Fibroblast of lung (primary cell): ENCODE measurements around the gene OCA2. TPM values are rescaled to one million over a fixed set of nuclear protein-coding genes. Genes with fewer than 3 reads are reported as not detected.

Experiments used
- DNase-seq, 2 donors: peaks; one replicate each; pipeline versions ENCODE4 v3.0.0 to v3.0.0-alpha.2; 2010; ENCODE audit warnings: low read depth in 2 of 2
- H2AFZ ChIP-seq: 2 replicates; pipeline ENCODE4 v1.5.1; 2012; ENCODE audit warnings: low read length, control low read depth, inconsistent platforms
- H3K27ac ChIP-seq: 2 replicates; pipeline ENCODE4 v1.5.1; 2011; ENCODE audit warnings: low read length, control low read depth; ENCODE audit not compliant: insufficient read depth
- H3K27me3 ChIP-seq: 2 replicates; pipeline ENCODE4 v1.5.1; 2011; ENCODE audit warnings: mild to moderate bottlenecking, low read length; ENCODE audit not compliant: control insufficient read depth, insufficient read depth
- H3K36me3 ChIP-seq: 2 replicates; pipeline ENCODE4 v1.5.1; 2011; ENCODE audit warnings: low read length; ENCODE audit not compliant: control insufficient read depth, insufficient read depth
- H3K4me1 ChIP-seq: 2 replicates; pipeline ENCODE4 v1.5.1; 2011; ENCODE audit warnings: low read length; ENCODE audit not compliant: control insufficient read depth, insufficient read depth; ENCODE audit errors: extremely low read depth
- H3K4me2 ChIP-seq: 2 replicates; pipeline ENCODE4 v1.5.1; 2011; ENCODE audit warnings: low read length, control low read depth; ENCODE audit not compliant: insufficient read depth; ENCODE audit errors: extremely low read depth
- H3K4me3 ChIP-seq, 4 experiments: fragments of 200-600 bp in 1 of 4; sonication (generic) in 1 of 4; replicated peaks in 1 of 4; 2 replicates each; pipeline ENCODE4 v1.5.1; 2011 to 2016; ENCODE audit warnings: low read length in 4 of 4, low read depth in 3 of 4, mild to moderate bottlenecking in 3 of 4, control low read depth in 2 of 4, inconsistent platforms in 1 of 4, mixed read lengths in 1 of 4; ENCODE audit not compliant: insufficient read depth in 1 of 4; ENCODE audit errors: control extremely low read depth in 1 of 4
- H3K79me2 ChIP-seq: 2 replicates; pipeline ENCODE4 v1.5.1; 2012; ENCODE audit warnings: mild to moderate bottlenecking, low read length, inconsistent platforms; ENCODE audit not compliant: control insufficient read depth, insufficient read depth
- H3K9ac ChIP-seq: 2 replicates; pipeline ENCODE4 v1.5.1; 2011; ENCODE audit warnings: mild to moderate bottlenecking, low read length, control low read depth; ENCODE audit not compliant: insufficient read depth
- H3K9me3 ChIP-seq: 2 replicates; pipeline ENCODE4 v1.5.1; 2012; ENCODE audit warnings: low read depth, low read length; ENCODE audit not compliant: control insufficient read depth, insufficient read depth
- H4K20me1 ChIP-seq: 2 replicates; pipeline ENCODE4 v1.5.1; 2011; ENCODE audit warnings: low read length; ENCODE audit not compliant: control insufficient read depth, insufficient read depth; ENCODE audit errors: extremely low read depth
- EZH2 ChIP-seq: IDR thresholded peaks from 2 replicates; pipeline ENCODE4 v1.5.1; 2012; ENCODE audit warnings: low read length, control low read depth, mild to moderate bottlenecking; ENCODE audit errors: missing control alignments
- polyA plus RNA-seq, 2 donors: library from polyadenylated mRNA; depleted of rRNA in 1 of 2; stranded (reverse) in 1 of 2; unstranded in 1 of 2; fragments of >200 nt; gene quantifications; 2 replicates each; pipeline ENCODE4 v1.2.1, GENCODE V29; 2011 to 2012; ENCODE audit warnings: missing spikeins in 1 of 2
- total RNA-seq: library from RNA; depleted of rRNA; stranded (reverse); fragments of >200 nt; gene quantifications from 2 replicates; pipeline ENCODE4 v1.2.1, GENCODE V29; 2014
- TF ChIP-seq, protein P1 (sequence below), 2 donors: IDR thresholded peaks in 1 of 2; conservative IDR thresholded peaks in 1 of 2; 1 replicate in 1 of 2; 2 replicates in 1 of 2; pipeline ENCODE4 v1.5.1; 2011 to 2012; ENCODE audit warnings: low read length in 2 of 2, control low read depth in 1 of 2, inconsistent platforms in 1 of 2, low read depth in 1 of 2, mild to moderate bottlenecking in 1 of 2

Gene OCA2
- total and polyA plus RNA-seq, 2 donors (not counting 1 experiment from before 2014, with no cell fraction given) = not detected

GRCh38 chr15:27897481-27897880 is 201.6 kb downstream of the OCA2 start:
- no peak overlapping the region for H2AFZ ChIP-seq
- H3K4me1 ChIP-seq = no peaks in the 10 kb centered on the region
- H3K9ac ChIP-seq = no peak overlapping the region
- no peak overlapping the region for H3K4me2 ChIP-seq
- no peak overlapping the region for H3K27ac ChIP-seq
- TF ChIP-seq EZH2 = no peak
- TF ChIP-seq, protein P1, sequence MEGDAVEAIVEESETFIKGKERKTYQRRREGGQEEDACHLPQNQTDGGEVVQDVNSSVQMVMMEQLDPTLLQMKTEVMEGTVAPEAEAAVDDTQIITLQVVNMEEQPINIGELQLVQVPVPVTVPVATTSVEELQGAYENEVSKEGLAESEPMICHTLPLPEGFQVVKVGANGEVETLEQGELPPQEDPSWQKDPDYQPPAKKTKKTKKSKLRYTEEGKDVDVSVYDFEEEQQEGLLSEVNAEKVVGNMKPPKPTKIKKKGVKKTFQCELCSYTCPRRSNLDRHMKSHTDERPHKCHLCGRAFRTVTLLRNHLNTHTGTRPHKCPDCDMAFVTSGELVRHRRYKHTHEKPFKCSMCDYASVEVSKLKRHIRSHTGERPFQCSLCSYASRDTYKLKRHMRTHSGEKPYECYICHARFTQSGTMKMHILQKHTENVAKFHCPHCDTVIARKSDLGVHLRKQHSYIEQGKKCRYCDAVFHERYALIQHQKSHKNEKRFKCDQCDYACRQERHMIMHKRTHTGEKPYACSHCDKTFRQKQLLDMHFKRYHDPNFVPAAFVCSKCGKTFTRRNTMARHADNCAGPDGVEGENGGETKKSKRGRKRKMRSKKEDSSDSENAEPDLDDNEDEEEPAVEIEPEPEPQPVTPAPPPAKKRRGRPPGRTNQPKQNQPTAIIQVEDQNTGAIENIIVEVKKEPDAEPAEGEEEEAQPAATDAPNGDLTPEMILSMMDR (conservative IDR thresholded peaks at IDR 0.05 in 1 of 2, IDR thresholded peaks at IDR 0.05 in 1 of 2; ENCODE audit: low read depth in 1 of 2, low read length in 2 of 2) = no peak
- H3K4me3 ChIP-seq = no peak overlapping the region
- no peak for DNase-seq
- no peaks in the 10 kb centered on the region for H4K20me1 ChIP-seq
- H3K36me3 ChIP-seq = no peaks in the 10 kb centered on the region
- no peaks in the 10 kb centered on the region for H3K27me3 ChIP-seq
- H3K79me2 ChIP-seq = no peaks in the 10 kb centered on the region
- no peaks in the 10 kb centered on the region for H3K9me3 ChIP-seq

DNA sequence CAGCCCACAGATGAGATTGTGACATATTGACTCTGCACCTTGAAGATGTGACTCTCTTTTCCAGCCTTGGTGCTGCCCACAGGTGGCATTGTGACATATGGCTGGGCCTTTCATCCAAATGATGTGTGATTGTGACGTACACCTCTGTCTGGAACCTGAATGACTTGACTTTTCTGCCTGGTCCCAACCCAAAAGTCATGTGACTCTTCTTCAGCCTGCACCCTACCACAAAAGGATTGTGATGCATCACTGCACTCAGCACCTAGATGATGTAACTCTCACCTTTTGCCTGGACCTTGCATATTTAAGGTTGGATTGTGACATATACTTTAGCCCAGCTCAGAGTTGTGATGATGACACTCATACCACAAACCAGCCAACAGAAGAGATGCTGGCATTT is 204.5 kb downstream of the OCA2 start:
- H3K4me1 ChIP-seq = no peaks in the 10 kb centered on the region

GRCh38 chr15:27889258-27889657 is 209.9 kb downstream of the OCA2 start:
- no peak for DNase-seq
- H3K27me3 ChIP-seq = no peaks in the 10 kb centered on the region
- TF ChIP-seq EZH2 = no peak
- TF ChIP-seq, protein P1 (conservative IDR thresholded peaks at IDR 0.05 in 1 of 2, IDR thresholded peaks at IDR 0.05 in 1 of 2; ENCODE audit: low read depth in 1 of 2, low read length in 2 of 2) = no peak
- no peak overlapping the region for H3K27ac ChIP-seq
- H3K4me3 ChIP-seq = no peak overlapping the region
- H3K9me3 ChIP-seq = no peaks in the 10 kb centered on the region
- no peaks in the 10 kb centered on the region for H4K20me1 ChIP-seq
- H3K36me3 ChIP-seq = no peaks in the 10 kb centered on the region
- no peaks in the 10 kb centered on the region for H3K79me2 ChIP-seq
- H3K4me2 ChIP-seq = no peak overlapping the region
- H3K4me1 ChIP-seq = no peaks in the 10 kb centered on the region
- no peak overlapping the region for H2AFZ ChIP-seq
- no peak overlapping the region for H3K9ac ChIP-seq

More for the DNA sequence above, 204.5 kb downstream of the OCA2 start:
- no peaks in the 10 kb centered on the region for H3K9me3 ChIP-seq
- no peak overlapping the region for H2AFZ ChIP-seq
- no peaks in the 10 kb centered on the region for H3K27me3 ChIP-seq
- H3K4me3 ChIP-seq = no peak overlapping the region
- no peaks in the 10 kb centered on the region for H3K79me2 ChIP-seq
- H3K36me3 ChIP-seq = no peaks in the 10 kb centered on the region
- no peak overlapping the region for H3K4me2 ChIP-seq
- DNase-seq = no peak
- no peak overlapping the region for H3K27ac ChIP-seq
- H3K9ac ChIP-seq = no peak overlapping the region
- H4K20me1 ChIP-seq = no peaks in the 10 kb centered on the region
- TF ChIP-seq EZH2 = no peak
- TF ChIP-seq, protein P1 (conservative IDR thresholded peaks at IDR 0.05 in 1 of 2, IDR thresholded peaks at IDR 0.05 in 1 of 2; ENCODE audit: low read depth in 1 of 2, low read length in 2 of 2) = no peak
